Ascending aorta (tissue), 2 donors: Measurements from ENCODE around the gene TWF2. TPM values are rescaled to one million over a fixed set of nuclear protein-coding genes. Genes with fewer than 3 reads are reported as not detected.

Experiments
- DNase-seq, 2 donors: peaks; one replicate each; pipeline ENCODE4 v3.0.0-alpha.2; 2019; ENCODE audit warnings: low spot score in 2 of 2
- H3K27ac ChIP-seq, 2 donors: fragments of 200-600 bp; sonication (generic); one replicate each; pipeline ENCODE4 v1.5.1; 2016 to 2017; ENCODE audit warnings: mild to moderate bottlenecking in 1 of 2
- H3K27me3 ChIP-seq: fragments of 200-600 bp; sonication (generic); one replicate; pipeline ENCODE4 v1.5.1; 2017
- H3K36me3 ChIP-seq, 2 donors: fragments of 200-600 bp; sonication (generic); one replicate each; pipeline ENCODE4 v1.5.1; 2016
- H3K4me1 ChIP-seq, 2 donors: fragments of 200-600 bp; sonication (generic); one replicate each; pipeline ENCODE4 v1.5.1; 2016 to 2017; ENCODE audit warnings: mild to moderate bottlenecking in 1 of 2
- H3K4me3 ChIP-seq, 2 donors: fragments of 200-600 bp; sonication (generic); one replicate each; pipeline ENCODE4 v1.5.1; 2016 to 2017; ENCODE audit warnings: mild to moderate bottlenecking in 1 of 2
- H3K9me3 ChIP-seq, 2 donors: fragments of 200-600 bp; sonication (generic); one replicate each; pipeline ENCODE4 v1.5.1; 2016
- CTCF ChIP-seq, 3 experiments: fragments of 200-600 bp in 2 of 3; fragments of 450-650 bp in 1 of 3; sonication (generic) in 2 of 3; IDR thresholded peaks; one replicate each; pipeline ENCODE4 v1.5.1; 2016 to 2019; ENCODE audit warnings: antibody characterized with exemption in 3 of 3, mild to moderate bottlenecking in 1 of 3, moderate library complexity in 1 of 3
- intact Hi-C: fragments of 100-400 bp; cut with DNase I; formaldehyde crosslinking; loops from one replicate; pipeline ENCODE4 v1.15.1; 2023
- total RNA-seq: library from RNA; depleted of rRNA; stranded (reverse); fragments of >200 nt; gene quantifications from one replicate; pipeline ENCODE4 v1.1.0, GENCODE V29; 2016

TWF2 gene
- total RNA-seq, 1 donor from 2014 or later = 162 TPM

GRCh38 chr3:52194485-52195290, 44.3 kb downstream of the TWF2 start:
- Histone ChIP-seq H3K4me3 (no peak overlapping the region), H3K9me3 (no peaks in the 10 kb centered on the region), H3K27me3 (no peaks in the 10 kb centered on the region), H3K4me1 (peaks cover 8 to 22% of the 10 kb centered on the region in 2 donors), H3K27ac (no peak overlapping the region), H3K36me3 (no peaks in the 10 kb centered on the region)
- no peak for TF ChIP-seq CTCF (IDR thresholded peaks at IDR 0.05)
- DNase-seq = no peak
- intact Hi-C loops = no loop called here

GRCh38 chr3:52193065-52193464, 45.9 kb downstream of the TWF2 start:
- no peak overlapping the region for H3K4me3 ChIP-seq
- H3K4me1 ChIP-seq = peaks cover 8 to 19% of the 10 kb centered on the region in 2 donors
- DNase-seq = no peak
- intact Hi-C loops = no loop called here
- no peak overlapping the region for H3K27ac ChIP-seq
- H3K9me3 ChIP-seq = no peaks in the 10 kb centered on the region
- no peaks in the 10 kb centered on the region for H3K27me3 ChIP-seq
- no peak for TF ChIP-seq CTCF (IDR thresholded peaks at IDR 0.05)
- no peaks in the 10 kb centered on the region for H3K36me3 ChIP-seq

- no peaks in the 10 kb centered on the region for H3K9me3 ChIP-seq
- intact Hi-C loops = no loop called here
- H3K27ac ChIP-seq = no peak overlapping the region
- TF ChIP-seq CTCF (IDR thresholded peaks at IDR 0.05) = no peak
- no peaks in the 10 kb centered on the region for H3K36me3 ChIP-seq
- H3K4me3 ChIP-seq = no peak overlapping the region
- DNase-seq = no peak
- no peaks in the 10 kb centered on the region for H3K27me3 ChIP-seq
- H3K4me1 ChIP-seq = peaks cover 8 to 11% of the 10 kb centered on the region in 2 donors
Measured at GRCh38 chr3:52191663-52192062, 47.3 kb downstream of the TWF2 start.

GRCh38 chr3:52190294-52191074, 48.5 kb downstream of the TWF2 start:
- Histone ChIP-seq H3K4me1 (peaks cover 8 to 11% of the 10 kb centered on the region in 2 donors), H3K36me3 (no peaks in the 10 kb centered on the region), H3K27me3 (no peaks in the 10 kb centered on the region), H3K4me3 (no peak overlapping the region), H3K27ac (peak overlapping the region; percentile 68 to 73), H3K9me3 (no peaks in the 10 kb centered on the region)
- TF ChIP-seq CTCF (IDR thresholded peaks at IDR 0.05) = no peak
- intact Hi-C loops = no loop called here
- peak in 1 of 2 donors; percentile 78 for DNase-seq

GRCh38 chr3:52188556-52188955, 50.4 kb downstream of the TWF2 start:
- Histone ChIP-seq H3K27me3 (no peaks in the 10 kb centered on the region), H3K27ac (no peak overlapping the region), H3K9me3 (no peaks in the 10 kb centered on the region), H3K36me3 (no peaks in the 10 kb centered on the region), H3K4me1 (peaks cover 8 to 11% of the 10 kb centered on the region in 2 donors), H3K4me3 (no peak overlapping the region)
- no peak for DNase-seq
- TF ChIP-seq CTCF (IDR thresholded peaks at IDR 0.05) = no peak
- intact Hi-C loops = no loop called here
